Measurements from ENCODE around the gene EEA1. TPM values are rescaled to one million over a fixed set of nuclear protein-coding genes. Genes with fewer than 3 reads are reported as not detected.

Gene EEA1
- total and polyA plus RNA-seq, 2 of the 4 experiments (the other 2 are of a cell fraction), result 4.6 to 12.5 TPM

- DNase-seq, result no peak
- no peak overlapping the region for H4K5ac ChIP-seq (ENCODE audit: low read depth, low read length)
- H3K14ac ChIP-seq (replicated peaks; ENCODE audit: low read depth, low read length), result 0 out of 2 replicates have a peak overlapping the region, but pooled peaks have one; percentile 48
- H2AK5ac ChIP-seq (ENCODE audit: low read depth, low read length), result no peak overlapping the region
- dilution Hi-C loops (cut with HindIII; ENCODE audit: low sequenced_read_pairs, unreplicated experiment), result no loop called here
- H2BK20ac ChIP-seq (ENCODE audit: low read depth, low read length), result no peak overlapping the region
- no peak overlapping the region for H3K4ac ChIP-seq (ENCODE audit: low read depth, low read length)
- WGBS, 2 experiments (ENCODE audit: extremely low coverage in 2 of 2, insufficient read length in 1 of 2), result 50% methylated on average over 1 of the region's 3 CpGs; no CpG with 5 or more reads in 1 of the 2 experiments
- H3K36me3 ChIP-seq (ENCODE audit: control insufficient read depth, insufficient read depth, low read length), result no peaks in the 10 kb centered on the region
- H3K4me3 ChIP-seq (ENCODE audit: insufficient read depth, low read depth, low read length), result no peak overlapping the region
- H3K56ac ChIP-seq (ENCODE audit: extremely low read depth, insufficient read depth, low read length), result no peak overlapping the region
- no peak overlapping the region for H2AK9ac ChIP-seq (replicated peaks; ENCODE audit: low read depth, low read length, poor library complexity)
- CTCF ChIA-PET, result no interaction called here
- H3K79me1 ChIP-seq (ENCODE audit: low read depth in 1 of 2, low read length in 2 of 2), result no peaks in the 10 kb centered on the region
- no peak overlapping the region for H4K8ac ChIP-seq (ENCODE audit: low read depth in 2 of 2, low read length in 2 of 2)
- BruUV-seq (replicated peaks), result no TSS peak
- H2BK15ac ChIP-seq (ENCODE audit: low read depth, low read length), result no peak overlapping the region
- intact Hi-C loops (cut with micrococcal nuclease), result no loop called here
- H3K18ac ChIP-seq (ENCODE audit: low read depth, low read length), result no peak overlapping the region
- no peak for TF ChIP-seq MAFK (IDR thresholded peaks at IDR 0.05; ENCODE audit: low read depth, low read length)
- TF ChIP-seq SMC3 (IDR thresholded peaks at IDR 0.05; ENCODE audit: low read depth, low read length), result no peak
- TF ChIP-seq USF2 (IDR thresholded peaks at IDR 0.05; ENCODE audit: low read depth, low read length), result no peak
- TF ChIP-seq ELK1 (IDR thresholded peaks at IDR 0.05; ENCODE audit: borderline replicate concordance, low read depth, low read length), result no peak
- no peak for TF ChIP-seq CTCF (conservative IDR thresholded peaks at IDR 0.05; ENCODE audit: low read depth, low read length)
- TF ChIP-seq FOS (IDR thresholded peaks at IDR 0.05; ENCODE audit: low read depth, low read length), result no peak
- TF ChIP-seq RAD21 (IDR thresholded peaks at IDR 0.05; ENCODE audit: low read length), result no peak
- no peak for TF ChIP-seq CHD1 (IDR thresholded peaks at IDR 0.05; ENCODE audit: low read depth, low read length)
- TF ChIP-seq BHLHE40 (IDR thresholded peaks at IDR 0.05; ENCODE audit: low read depth, low read length), result no peak
- H3K27me3 ChIP-seq (ENCODE audit: control insufficient read depth, insufficient read depth, low read length), result no peaks in the 10 kb centered on the region
- H3K27ac ChIP-seq (ENCODE audit: insufficient read depth, low read length), result no peak overlapping the region
- ATAC-seq (ENCODE audit: low read depth), result no peak
- no peaks in the 10 kb centered on the region; the same call in 1 of the 2 replicates for H3K4me1 ChIP-seq (ENCODE audit: control insufficient read depth, insufficient read depth, low read length)
- H3K23ac ChIP-seq (ENCODE audit: low read depth, low read length), result no peak overlapping the region
- H3K4me2 ChIP-seq (ENCODE audit: low read depth, low read length), result no peak overlapping the region
- no peak overlapping the region for H3K9ac ChIP-seq (ENCODE audit: low read depth, low read length)
- no peak overlapping the region for H4K91ac ChIP-seq (ENCODE audit: insufficient read depth, low read depth, low read length)
- no peak overlapping the region for H2AFZ ChIP-seq (replicated peaks; ENCODE audit: low read length, poor library complexity)
- no peaks in the 10 kb centered on the region for H4K20me1 ChIP-seq (ENCODE audit: insufficient read depth, low read length)
- no peak overlapping the region for H2BK5ac ChIP-seq (ENCODE audit: low read depth, low read length, poor library complexity, severe bottlenecking)
- H3K9me3 ChIP-seq (ENCODE audit: control insufficient read depth, insufficient read depth, low read length), result no peaks in the 10 kb centered on the region
- no peaks in the 10 kb centered on the region for H3K9me1 ChIP-seq (ENCODE audit: insufficient read depth, low read length)
- in situ Hi-C loops (cut with MboI; ENCODE audit: low sequenced_read_pairs), result no loop called here
- POLR2A ChIA-PET (ENCODE audit: unreplicated experiment), result no interaction called here
- H2BK120ac ChIP-seq (ENCODE audit: low read depth, low read length), result no peak overlapping the region
Observed at GRCh38 chr12:92756898-92757596, 172.0 kb downstream of the EEA1 start.
